CD4-positive, alpha-beta memory T cell (primary cell): ENCODE results near the gene TRPC4. TPM values are rescaled to one million over a fixed set of nuclear protein-coding genes. Genes with fewer than 3 reads are reported as not detected.

Source experiments
- CTCF ChIA-PET: fragments of 350-600 bp; sonication (Branson Sonifier 250); formaldehyde crosslinking; loops from one replicate; lab custom pipeline; 2021; ENCODE audit warnings: inconsistent platforms; ENCODE audit not compliant: partially characterized antibody; lab: Charles Lee
- POLR2A ChIA-PET: fragments of 350-600 bp; sonication (Branson Sonifier 250); formaldehyde crosslinking; loops from one replicate; lab custom pipeline; 2021; ENCODE audit not compliant: partially characterized antibody; lab: Charles Lee
- DNase-seq, 5 donors: peaks; one replicate each; pipeline versions ENCODE4 v3.0.0 to v3.0.0-alpha.2; 2020 to 2022; ENCODE audit warnings: mixed read lengths in 1 of 5
- H3K27ac ChIP-seq: one replicate; pipeline ENCODE4 v1.7.0; 2013; ENCODE audit warnings: low read depth, low read length
- H3K27me3 ChIP-seq: 2 replicates; pipeline ENCODE4 v1.7.0; 2013; ENCODE audit warnings: mild to moderate bottlenecking, low read length, moderate library complexity; ENCODE audit not compliant: insufficient read depth
- H3K36me3 ChIP-seq: 2 replicates; pipeline ENCODE4 v1.7.0; 2013; ENCODE audit warnings: mild to moderate bottlenecking, low read length, moderate library complexity; ENCODE audit not compliant: insufficient read depth
- H3K4me1 ChIP-seq: 2 replicates; pipeline ENCODE4 v1.7.0; 2013; ENCODE audit warnings: mild to moderate bottlenecking, low read length, moderate library complexity; ENCODE audit not compliant: insufficient read depth
- H3K4me3 ChIP-seq, 2 donors: one replicate each; pipeline ENCODE4 v1.7.0; 2013; ENCODE audit warnings: low read length in 2 of 2, mild to moderate bottlenecking in 1 of 2
- H3K9me3 ChIP-seq, 2 donors: one replicate each; pipeline ENCODE4 v1.7.0; 2013; ENCODE audit warnings: low read length in 2 of 2, control low read depth in 1 of 2; ENCODE audit not compliant: control insufficient read depth in 1 of 2
- H3K27ac Mint-ChIP-seq, 7 donors: one replicate each; pipeline ENCODE4 v1.8.0; 2020 to 2021; ENCODE audit warnings: mixed read lengths in 7 of 7, mild to moderate bottlenecking in 6 of 7, inconsistent platforms in 3 of 7, moderate library complexity in 3 of 7
- H3K27me3 Mint-ChIP-seq, 2 donors: one replicate each; pipeline ENCODE4 v1.8.0; 2020 to 2021; ENCODE audit warnings: mixed read lengths in 2 of 2
- H3K36me3 Mint-ChIP-seq, 2 donors: one replicate each; pipeline ENCODE4 v1.8.0; 2020 to 2021; ENCODE audit warnings: mixed read lengths in 2 of 2, inconsistent platforms in 1 of 2, mild to moderate bottlenecking in 1 of 2
- H3K4me1 Mint-ChIP-seq, 4 donors: one replicate each; pipeline ENCODE4 v1.8.0; 2020 to 2021; ENCODE audit warnings: mixed read lengths in 4 of 4, mild to moderate bottlenecking in 1 of 4
- H3K4me3 Mint-ChIP-seq, 8 donors: one replicate each; pipeline ENCODE4 v1.8.0; 2020 to 2021; ENCODE audit warnings: mixed read lengths in 8 of 8, mild to moderate bottlenecking in 7 of 8, moderate library complexity in 6 of 8, inconsistent platforms in 3 of 8
- H3K9me3 Mint-ChIP-seq, 8 donors: one replicate each; pipeline ENCODE4 v1.8.0; 2020 to 2021; ENCODE audit warnings: mixed read lengths in 8 of 8, mild to moderate bottlenecking in 5 of 8, inconsistent platforms in 3 of 8, moderate library complexity in 1 of 8
- intact Hi-C: fragments of 100-400 bp; cut with micrococcal nuclease; formaldehyde crosslinking; loops from one replicate; pipeline ENCODE4 v1.15.1; 2023
- polyA plus RNA-seq, 2 donors: library from polyadenylated mRNA; unstranded; fragments of 300-500 nt; fragmentation: Illumina TruSeq; gene quantifications; one replicate each; pipeline ENCODE4 v1.2.3, GENCODE V29; 2021
- total RNA-seq, 2 experiments: library from RNA; stranded (reverse); gene quantifications; one replicate each; pipeline ENCODE4 v1.2.3, GENCODE V29; 2021

The TRPC4 gene
- total RNA-seq = not detected
- polyA plus RNA-seq = not detected

DNA sequence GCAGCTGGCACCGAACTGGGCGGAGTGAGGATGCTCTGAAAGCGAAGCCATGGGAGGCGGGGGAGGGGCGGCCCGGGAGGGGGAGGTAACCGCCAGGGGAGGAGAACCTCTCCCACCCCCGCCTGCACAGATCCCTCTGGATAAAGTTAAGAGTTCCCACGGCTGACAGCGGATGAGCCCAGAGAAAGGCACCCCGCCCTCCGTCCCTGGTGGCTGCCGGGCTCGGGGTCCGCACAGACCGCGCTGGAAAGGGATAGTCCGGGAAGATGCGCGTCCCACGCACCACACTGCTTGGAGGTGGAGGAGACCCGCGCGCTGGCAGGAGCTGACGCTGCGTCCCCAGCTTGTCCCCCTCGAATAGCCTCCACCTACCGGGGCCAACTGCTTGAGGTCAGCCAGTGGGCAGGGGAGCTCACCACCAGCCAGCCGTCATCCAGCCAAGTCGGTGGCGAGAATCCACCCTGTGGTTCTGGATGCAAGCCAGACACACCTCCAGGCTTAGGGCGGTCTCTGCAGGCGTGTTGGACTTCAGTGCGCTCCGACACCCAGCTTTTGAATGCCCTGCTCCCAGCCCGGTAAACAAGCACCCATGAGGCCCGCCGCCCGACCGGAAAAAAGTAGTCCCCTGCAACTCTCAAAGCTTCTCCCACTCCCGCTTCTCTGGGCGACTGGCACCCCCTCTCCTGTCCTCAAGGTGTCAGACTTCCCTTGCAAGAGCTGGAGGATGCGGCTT is at the start of gene TRPC4:
TRPC4 (minus strand) TSS at position 17 of the 733 bp plus-strand sequence. CDS start 86,439 bp downstream, outside the sequence.
- H3K27me3 ChIP-seq = no peaks in the 10 kb centered on the region
- Mint-ChIP-seq H3K9me3 (peaks cover 0 to 8% (median 5%) of the 10 kb centered on the region in 8 donors), H3K36me3 (no peaks in the 10 kb centered on the region), H3K27me3 (peaks cover 17% of the 10 kb centered on the region in 2 donors), H3K4me3 (peak within 1 kb of the TSS in 3 of 8 donors; percentile 10 to 38 (median 24)), H3K27ac (no peak within 1 kb of the TSS), H3K4me1 (peaks cover 2 to 12% (median 5%) of the 10 kb centered on the region in 4 donors)
- CTCF ChIA-PET = no interaction called here
- POLR2A ChIA-PET = no interaction called here
- H3K4me3 ChIP-seq = no peak within 1 kb of the TSS
- DNase-seq = peak in 1 of 5 donors; percentile 18
- H3K36me3 ChIP-seq = no peaks in the 10 kb centered on the region
- H3K27ac ChIP-seq = no peak within 1 kb of the TSS
- no peaks in the 10 kb centered on the region for H3K9me3 ChIP-seq
- intact Hi-C loops = no loop called here
- no peaks in the 10 kb centered on the region for H3K4me1 ChIP-seq

DNA sequence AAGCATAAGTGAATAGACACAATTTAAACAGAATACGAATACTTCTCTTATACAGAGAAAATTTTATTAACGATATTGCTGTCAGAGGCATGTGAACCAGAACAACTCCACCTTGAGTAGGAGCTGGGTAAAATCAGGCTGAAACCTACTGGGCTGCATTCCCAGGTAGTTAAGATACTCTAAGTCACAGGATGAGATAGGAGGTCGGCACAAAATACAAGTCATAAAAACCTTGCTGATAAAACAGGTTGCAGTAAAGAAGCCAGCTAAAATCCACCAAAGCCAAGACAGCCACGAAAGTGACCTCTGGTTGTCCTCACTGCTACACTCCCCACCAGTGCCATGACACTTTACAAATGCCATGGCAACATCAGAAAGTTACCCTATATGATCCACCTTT is 49.2 kb upstream of the TRPC4 start:
- no peaks in the 10 kb centered on the region for H3K36me3 ChIP-seq
- Mint-ChIP-seq H3K27me3 (no peaks in the 10 kb centered on the region), H3K36me3 (no peaks in the 10 kb centered on the region), H3K4me3 (no peak overlapping the region), H3K4me1 (no peaks in the 10 kb centered on the region), H3K9me3 (peaks cover 0 to 8% (median 3%) of the 10 kb centered on the region in 8 donors), H3K27ac (no peak overlapping the region)
- no peak overlapping the region for H3K4me3 ChIP-seq
- no peaks in the 10 kb centered on the region for H3K27me3 ChIP-seq
- no peaks in the 10 kb centered on the region for H3K4me1 ChIP-seq
- ChIA-PET POLR2A (no interaction called here), CTCF (no interaction called here)
- intact Hi-C loops = no loop called here
- no peak for DNase-seq
- no peak overlapping the region for H3K27ac ChIP-seq
- H3K9me3 ChIP-seq = no peaks in the 10 kb centered on the region

DNA sequence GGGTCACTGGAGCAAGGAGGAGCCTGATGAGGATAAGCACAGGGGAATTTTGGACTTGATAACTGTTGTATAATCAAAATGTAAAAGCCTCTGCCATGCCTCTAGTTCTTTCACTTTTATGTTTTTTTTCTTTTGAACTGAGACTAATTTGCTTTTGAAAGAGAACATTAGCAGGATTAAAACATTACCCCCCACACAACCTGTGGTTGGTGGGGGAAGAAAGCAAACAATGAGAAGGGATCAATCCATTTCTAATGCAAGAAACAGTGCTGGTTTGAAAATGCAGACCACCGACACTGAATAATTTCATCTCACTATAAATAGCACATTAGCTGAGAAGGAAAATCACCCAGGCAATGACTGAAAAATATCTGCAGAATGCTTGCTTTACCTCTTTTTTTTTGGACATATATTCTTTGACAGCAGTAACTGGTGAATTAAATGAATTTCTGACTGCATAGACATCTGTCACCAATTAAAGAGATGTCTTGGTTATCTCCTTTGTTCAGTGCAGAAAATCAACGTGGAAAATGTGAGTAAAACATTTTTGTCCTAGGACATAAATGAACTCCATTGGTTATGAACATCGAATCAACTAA is 48.6 kb upstream of the TRPC4 start:
- H3K27ac ChIP-seq = no peak overlapping the region
- H3K36me3 ChIP-seq = no peaks in the 10 kb centered on the region
- H3K4me3 Mint-ChIP-seq = no peak overlapping the region
- no peaks in the 10 kb centered on the region for H3K4me1 Mint-ChIP-seq
- ChIA-PET CTCF (no interaction called here), POLR2A (no interaction called here)
- no peaks in the 10 kb centered on the region for H3K9me3 ChIP-seq
- intact Hi-C loops = no loop called here
- no peak overlapping the region for H3K27ac Mint-ChIP-seq
- no peaks in the 10 kb centered on the region for H3K36me3 Mint-ChIP-seq
- H3K4me3 ChIP-seq = no peak overlapping the region
- no peaks in the 10 kb centered on the region for H3K4me1 ChIP-seq
- peaks cover 0 to 8% (median 3%) of the 10 kb centered on the region in 8 donors for H3K9me3 Mint-ChIP-seq
- DNase-seq = no peak
- no peaks in the 10 kb centered on the region for H3K27me3 Mint-ChIP-seq
- H3K27me3 ChIP-seq = no peaks in the 10 kb centered on the region

DNA sequence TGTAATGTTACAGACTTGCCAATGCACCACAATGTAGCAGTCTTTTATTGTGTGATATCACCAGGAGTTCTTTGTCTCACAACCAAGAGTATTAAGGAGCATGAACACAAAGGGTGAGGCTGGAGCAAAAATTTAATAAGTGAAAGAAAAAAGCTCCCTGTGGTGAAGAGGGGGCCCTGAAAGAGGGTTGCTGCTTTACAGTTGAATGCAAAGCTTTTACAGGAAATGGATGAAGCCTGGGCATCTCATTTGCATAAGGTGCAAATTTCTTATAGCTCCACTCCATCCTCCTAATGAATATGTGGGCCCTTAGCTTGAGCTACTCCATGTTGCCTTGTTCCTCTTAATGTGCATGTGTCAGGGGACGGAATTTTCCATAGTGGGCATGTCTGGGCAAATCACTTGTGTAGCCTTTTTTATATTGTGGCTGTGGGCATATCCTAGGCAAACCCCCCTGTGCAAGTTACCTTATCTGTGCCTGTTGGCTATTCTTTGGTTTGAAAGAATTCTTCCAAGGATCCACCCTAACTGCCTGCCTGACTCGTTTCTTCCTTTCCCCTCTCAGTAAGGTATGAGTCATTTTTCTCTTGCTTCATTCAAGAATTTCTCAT is 45.3 kb upstream of the TRPC4 start:
- Histone ChIP-seq H3K9me3 (no peaks in the 10 kb centered on the region), H3K27ac (no peak overlapping the region), H3K4me1 (no peaks in the 10 kb centered on the region), H3K4me3 (no peak overlapping the region), H3K27me3 (no peaks in the 10 kb centered on the region), H3K36me3 (no peaks in the 10 kb centered on the region)
- ChIA-PET POLR2A (no interaction called here), CTCF (no interaction called here)
- DNase-seq = no peak
- intact Hi-C loops = no loop called here
- Mint-ChIP-seq H3K36me3 (no peaks in the 10 kb centered on the region), H3K27ac (no peak overlapping the region), H3K9me3 (peaks cover 0 to 8% (median 3%) of the 10 kb centered on the region in 8 donors), H3K27me3 (no peaks in the 10 kb centered on the region), H3K4me1 (no peaks in the 10 kb centered on the region), H3K4me3 (no peak overlapping the region)

DNA sequence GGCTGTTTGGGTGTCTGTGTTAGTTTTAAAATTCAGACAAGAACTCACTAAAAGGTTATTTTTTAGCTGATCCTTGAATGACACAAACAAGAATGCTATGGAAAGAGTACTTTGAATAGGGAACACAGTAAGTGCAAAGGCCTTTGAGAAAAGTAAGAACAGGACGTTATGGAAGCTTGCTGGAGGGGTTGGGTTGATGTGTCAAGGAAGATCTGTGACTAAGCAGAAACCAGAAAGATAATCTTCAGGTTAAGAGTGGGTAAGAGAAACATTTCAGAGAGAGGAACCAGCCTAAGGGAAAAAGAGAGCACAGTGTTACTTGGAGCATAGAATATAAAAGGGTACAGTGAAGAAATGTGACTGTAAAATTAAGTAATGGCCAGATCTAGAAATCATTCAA is 41.2 kb upstream of the TRPC4 start:
- Mint-ChIP-seq H3K27ac (no peak overlapping the region), H3K4me3 (no peak overlapping the region)

DNA sequence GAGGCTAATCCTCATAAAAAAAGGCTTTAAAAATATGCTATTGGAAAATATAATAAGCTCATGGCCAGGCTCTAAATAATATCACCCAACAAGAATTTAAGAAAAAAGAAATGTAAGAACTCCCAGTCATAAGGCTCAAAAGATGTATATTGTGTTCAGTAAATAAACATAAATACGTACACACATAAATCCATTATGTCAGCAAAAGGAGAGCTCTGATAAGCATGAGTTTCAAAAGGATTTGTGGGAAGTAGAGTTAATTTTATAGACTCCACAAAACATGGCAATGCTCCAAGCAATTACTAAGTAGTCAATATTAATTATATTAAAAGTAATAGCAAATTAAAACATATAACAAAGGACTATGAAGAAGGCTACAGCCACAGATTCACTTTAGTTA is 37.3 kb upstream of the TRPC4 start:
- no peak overlapping the region for H3K27ac Mint-ChIP-seq
- Histone ChIP-seq H3K4me3 (no peak overlapping the region), H3K27ac (no peak overlapping the region), H3K36me3 (no peaks in the 10 kb centered on the region), H3K9me3 (no peaks in the 10 kb centered on the region), H3K4me1 (no peaks in the 10 kb centered on the region), H3K27me3 (no peaks in the 10 kb centered on the region)
- no peak for DNase-seq
- ChIA-PET CTCF (interaction anchor here (1.2 kb wide), 1 partner anchor 17 kb away, joined by 3 read pairs; no protein-coding TSS in a partner anchor), POLR2A (no interaction called here)
- H3K4me3 Mint-ChIP-seq = no peak overlapping the region
- peaks cover 0 to 7% (median 4%) of the 10 kb centered on the region in 8 donors for H3K9me3 Mint-ChIP-seq
- no peaks in the 10 kb centered on the region for H3K36me3 Mint-ChIP-seq
- no peaks in the 10 kb centered on the region for H3K4me1 Mint-ChIP-seq
- H3K27me3 Mint-ChIP-seq = no peaks in the 10 kb centered on the region
- intact Hi-C loops = no loop called here

More for the DNA sequence above, 41.2 kb upstream of the TRPC4 start:
- Histone ChIP-seq H3K27ac (no peak overlapping the region), H3K9me3 (no peaks in the 10 kb centered on the region), H3K27me3 (no peaks in the 10 kb centered on the region), H3K4me3 (no peak overlapping the region), H3K36me3 (no peaks in the 10 kb centered on the region), H3K4me1 (no peaks in the 10 kb centered on the region)
- DNase-seq = no peak
- no peaks in the 10 kb centered on the region for H3K4me1 Mint-ChIP-seq
- POLR2A ChIA-PET = no interaction called here
- H3K9me3 Mint-ChIP-seq = peaks cover 0 to 8% (median under 1%) of the 10 kb centered on the region in 8 donors
- H3K36me3 Mint-ChIP-seq = no peaks in the 10 kb centered on the region
- no peaks in the 10 kb centered on the region for H3K27me3 Mint-ChIP-seq
- intact Hi-C loops = no loop called here
- CTCF ChIA-PET = no interaction called here

DNA sequence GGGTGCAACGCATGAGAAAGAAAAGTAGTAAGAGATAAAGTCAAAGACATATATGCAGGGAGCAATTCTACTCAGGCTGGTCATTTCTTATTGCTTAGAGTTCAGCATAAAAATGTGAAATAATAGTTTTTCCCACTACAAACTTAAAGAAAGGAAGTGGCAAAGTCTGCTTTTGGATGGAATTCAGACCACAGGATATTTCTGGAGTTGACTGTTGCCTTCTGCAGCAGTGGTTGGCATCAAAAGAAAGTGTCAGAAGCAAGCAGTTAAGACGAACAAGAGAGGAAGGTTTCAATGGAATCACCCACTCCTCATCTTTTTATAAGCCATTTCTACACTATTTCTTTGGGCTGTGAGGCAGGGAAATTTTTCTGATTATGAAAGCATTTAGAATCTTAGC is 36.2 kb upstream of the TRPC4 start:
- no peaks in the 10 kb centered on the region for H3K4me1 ChIP-seq
- H3K9me3 Mint-ChIP-seq = peaks cover 0 to 10% (median 5%) of the 10 kb centered on the region in 8 donors

More for the DNA sequence above, 36.2 kb upstream of the TRPC4 start:
- no peaks in the 10 kb centered on the region for H3K9me3 ChIP-seq
- no peak overlapping the region for H3K4me3 Mint-ChIP-seq
- no peaks in the 10 kb centered on the region for H3K27me3 Mint-ChIP-seq
- intact Hi-C loops = no loop called here
- no peak overlapping the region for H3K27ac Mint-ChIP-seq
- H3K27ac ChIP-seq = no peak overlapping the region
- H3K27me3 ChIP-seq = no peaks in the 10 kb centered on the region
- ChIA-PET CTCF (no interaction called here), POLR2A (no interaction called here)
- H3K4me3 ChIP-seq = no peak overlapping the region
- no peaks in the 10 kb centered on the region for H3K36me3 Mint-ChIP-seq
- H3K4me1 Mint-ChIP-seq = no peaks in the 10 kb centered on the region
- H3K36me3 ChIP-seq = no peaks in the 10 kb centered on the region
- DNase-seq = no peak
